ENCODE results near the gene RHOD.

Gene RHOD

GRCh38 chr11:67059671-67060070 lies 3.0 kb downstream of the RHOD start:
- peaks cover 4% of the 10 kb centered on the region; the same call in 1 of the 2 replicates for H3K27me3 ChIP-seq (ENCODE audit: insufficient read depth, low read length)
- H3K4me3 ChIP-seq (ENCODE audit: low read depth, low read length), result no peak overlapping the region
- no peak overlapping the region for H3K27ac ChIP-seq (ENCODE audit: low read depth, low read length)
- no peaks in the 10 kb centered on the region for H3K79me2 ChIP-seq (ENCODE audit: control insufficient read depth, insufficient read depth, low read length, unreplicated experiment)
- H3K36me3 ChIP-seq (ENCODE audit: insufficient read depth, low read length), result no peaks in the 10 kb centered on the region
- no peak overlapping the region for H2AFZ ChIP-seq (ENCODE audit: low read length, unreplicated experiment)
- H3K4me1 ChIP-seq (ENCODE audit: control insufficient read depth, insufficient read depth, low read length, unreplicated experiment), result peaks cover 24% of the 10 kb centered on the region

- Histone ChIP-seq H2AFZ (ENCODE audit: low read length, unreplicated experiment) (no peak overlapping the region), H3K36me3 (ENCODE audit: insufficient read depth, low read length) (no peaks in the 10 kb centered on the region), H3K27ac (ENCODE audit: low read depth, low read length) (no peak overlapping the region), H3K27me3 (ENCODE audit: insufficient read depth, low read length) (peaks cover 4% of the 10 kb centered on the region; the same call in 1 of the 2 replicates), H3K79me2 (ENCODE audit: control insufficient read depth, insufficient read depth, low read length, unreplicated experiment) (no peaks in the 10 kb centered on the region), H3K4me3 (ENCODE audit: low read depth, low read length) (no peak overlapping the region), H3K4me1 (ENCODE audit: control insufficient read depth, insufficient read depth, low read length, unreplicated experiment) (peaks cover 21% of the 10 kb centered on the region)
These were observed 3.5 kb downstream of the RHOD start for GRCh38 chr11:67060111-67060522.

- Histone ChIP-seq H3K4me1 (ENCODE audit: control insufficient read depth, insufficient read depth, low read length, unreplicated experiment) (peaks cover 7% of the 10 kb centered on the region), H3K27ac (ENCODE audit: low read depth, low read length) (no peak overlapping the region), H3K4me3 (ENCODE audit: low read depth, low read length) (no peak overlapping the region), H2AFZ (ENCODE audit: low read length, unreplicated experiment) (no peak overlapping the region), H3K27me3 (ENCODE audit: insufficient read depth, low read length) (no peaks in the 10 kb centered on the region), H3K36me3 (ENCODE audit: insufficient read depth, low read length) (no peaks in the 10 kb centered on the region), H3K79me2 (ENCODE audit: control insufficient read depth, insufficient read depth, low read length, unreplicated experiment) (no peaks in the 10 kb centered on the region)
These were observed 6.1 kb downstream of the RHOD start for GRCh38 chr11:67062526-67063373.

- Histone ChIP-seq H3K4me3 (ENCODE audit: low read depth, low read length) (no peak overlapping the region), H3K27me3 (ENCODE audit: insufficient read depth, low read length) (no peaks in the 10 kb centered on the region), H3K79me2 (ENCODE audit: control insufficient read depth, insufficient read depth, low read length, unreplicated experiment) (no peaks in the 10 kb centered on the region), H3K4me1 (ENCODE audit: control insufficient read depth, insufficient read depth, low read length, unreplicated experiment) (no peaks in the 10 kb centered on the region), H3K27ac (ENCODE audit: low read depth, low read length) (no peak overlapping the region), H2AFZ (ENCODE audit: low read length, unreplicated experiment) (no peak overlapping the region), H3K36me3 (ENCODE audit: insufficient read depth, low read length) (no peaks in the 10 kb centered on the region)
These were observed 9.7 kb downstream of the RHOD start for GRCh38 chr11:67066333-67066709.

- H3K36me3 ChIP-seq (ENCODE audit: insufficient read depth, low read length), result no peaks in the 10 kb centered on the region
- no peak overlapping the region for H3K27ac ChIP-seq (ENCODE audit: low read depth, low read length)
- no peak overlapping the region; the same call in 1 of the 2 replicates for H3K4me3 ChIP-seq (ENCODE audit: low read depth, low read length)
- H3K27me3 ChIP-seq (ENCODE audit: insufficient read depth, low read length), result no peaks in the 10 kb centered on the region
- no peaks in the 10 kb centered on the region for H3K4me1 ChIP-seq (ENCODE audit: control insufficient read depth, insufficient read depth, low read length, unreplicated experiment)
- no peaks in the 10 kb centered on the region for H3K79me2 ChIP-seq (ENCODE audit: control insufficient read depth, insufficient read depth, low read length, unreplicated experiment)
- no peak overlapping the region for H2AFZ ChIP-seq (ENCODE audit: low read length, unreplicated experiment)
These were observed 15.0 kb downstream of the RHOD start for GRCh38 chr11:67071420-67072284.

- no peak overlapping the region for H2AFZ ChIP-seq (ENCODE audit: low read length, unreplicated experiment)
- no peaks in the 10 kb centered on the region for H3K27me3 ChIP-seq (ENCODE audit: insufficient read depth, low read length)
- no peaks in the 10 kb centered on the region for H3K36me3 ChIP-seq (ENCODE audit: insufficient read depth, low read length)
- H3K27ac ChIP-seq (ENCODE audit: low read depth, low read length), result no peak overlapping the region
- H3K79me2 ChIP-seq (ENCODE audit: control insufficient read depth, insufficient read depth, low read length, unreplicated experiment), result no peaks in the 10 kb centered on the region
- H3K4me3 ChIP-seq (ENCODE audit: low read depth, low read length), result no peak overlapping the region
- no peaks in the 10 kb centered on the region for H3K4me1 ChIP-seq (ENCODE audit: control insufficient read depth, insufficient read depth, low read length, unreplicated experiment)
These were observed 15.6 kb downstream of the RHOD start for GRCh38 chr11:67072295-67072694.

- peaks cover 10% of the 10 kb centered on the region for H3K4me1 ChIP-seq (ENCODE audit: control insufficient read depth, insufficient read depth, low read length, unreplicated experiment)
- no peak overlapping the region for H3K27ac ChIP-seq (ENCODE audit: low read depth, low read length)
- no peaks in the 10 kb centered on the region for H3K27me3 ChIP-seq (ENCODE audit: insufficient read depth, low read length)
- H3K4me3 ChIP-seq (ENCODE audit: low read depth, low read length), result no peak overlapping the region
- H3K36me3 ChIP-seq (ENCODE audit: insufficient read depth, low read length), result no peaks in the 10 kb centered on the region
- H3K79me2 ChIP-seq (ENCODE audit: control insufficient read depth, insufficient read depth, low read length, unreplicated experiment), result no peaks in the 10 kb centered on the region
- no peak overlapping the region for H2AFZ ChIP-seq (ENCODE audit: low read length, unreplicated experiment)
These were observed 17.3 kb downstream of the RHOD start for GRCh38 chr11:67073908-67074307.

GRCh38 chr11:67076202-67076601 lies 19.6 kb downstream of the RHOD start:
- Histone ChIP-seq H3K27me3 (ENCODE audit: insufficient read depth, low read length) (no peaks in the 10 kb centered on the region), H3K27ac (ENCODE audit: low read depth, low read length) (no peak overlapping the region)

GRCh38 chr11:67079065-67079705 lies 22.5 kb downstream of the RHOD start:
- Histone ChIP-seq H2AFZ (ENCODE audit: low read length, unreplicated experiment) (no peak overlapping the region), H3K27ac (ENCODE audit: low read depth, low read length) (no peak overlapping the region), H3K4me3 (ENCODE audit: low read depth, low read length) (no peak overlapping the region), H3K27me3 (ENCODE audit: insufficient read depth, low read length) (no peaks in the 10 kb centered on the region), H3K36me3 (ENCODE audit: insufficient read depth, low read length) (no peaks in the 10 kb centered on the region), H3K4me1 (ENCODE audit: control insufficient read depth, insufficient read depth, low read length, unreplicated experiment) (peaks cover 13% of the 10 kb centered on the region), H3K79me2 (ENCODE audit: control insufficient read depth, insufficient read depth, low read length, unreplicated experiment) (no peaks in the 10 kb centered on the region)

More at GRCh38 chr11:67076202-67076601, 19.6 kb downstream of the RHOD start:
- H3K4me3 ChIP-seq (ENCODE audit: low read depth, low read length), result no peak overlapping the region
- no peaks in the 10 kb centered on the region for H3K79me2 ChIP-seq (ENCODE audit: control insufficient read depth, insufficient read depth, low read length, unreplicated experiment)
- H3K36me3 ChIP-seq (ENCODE audit: insufficient read depth, low read length), result no peaks in the 10 kb centered on the region
- H2AFZ ChIP-seq (ENCODE audit: low read length, unreplicated experiment), result no peak overlapping the region
- H3K4me1 ChIP-seq (ENCODE audit: control insufficient read depth, insufficient read depth, low read length, unreplicated experiment), result peaks cover 13% of the 10 kb centered on the region

GRCh38 chr11:67082071-67082791 lies 25.6 kb downstream of the RHOD start:
- Histone ChIP-seq H3K79me2 (ENCODE audit: control insufficient read depth, insufficient read depth, low read length, unreplicated experiment) (no peaks in the 10 kb centered on the region), H3K4me1 (ENCODE audit: control insufficient read depth, insufficient read depth, low read length, unreplicated experiment) (peaks cover 13% of the 10 kb centered on the region), H3K4me3 (ENCODE audit: low read depth, low read length) (no peak overlapping the region), H3K27ac (ENCODE audit: low read depth, low read length) (no peak overlapping the region), H3K36me3 (ENCODE audit: insufficient read depth, low read length) (no peaks in the 10 kb centered on the region), H3K27me3 (ENCODE audit: insufficient read depth, low read length) (no peaks in the 10 kb centered on the region), H2AFZ (ENCODE audit: low read length, unreplicated experiment) (no peak overlapping the region)
